ENCODE results near the gene INSC. TPM values are rescaled to one million over a fixed set of nuclear protein-coding genes. Genes with fewer than 3 reads are reported as not detected.

Gene INSC
- total RNA-seq, 1 donor from 2014 or later = 1.7 TPM

GRCh38 chr11:15108592-15109130 is 6.1 kb upstream of the INSC start:
- no peak for DNase-seq (ENCODE audit: low spot score)

DNA sequence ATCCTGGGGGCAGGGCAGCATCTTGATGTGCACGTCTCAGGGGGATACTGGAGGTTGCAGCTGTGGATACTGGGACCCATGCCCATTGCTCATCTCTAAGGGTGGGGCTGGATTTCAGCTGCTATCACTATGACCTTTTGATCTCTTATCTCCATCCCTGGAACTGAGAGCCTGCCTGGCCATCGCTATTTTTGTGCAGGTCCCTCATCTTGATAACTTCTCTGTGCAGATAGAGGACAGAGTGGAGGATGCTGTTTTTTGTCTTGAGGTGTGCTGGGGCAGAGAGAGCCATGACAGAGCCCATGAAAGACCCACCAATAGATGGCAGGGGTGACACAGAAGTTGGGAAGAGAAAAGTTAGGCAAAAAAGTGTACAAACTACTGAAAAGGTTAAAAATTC is 5.1 kb upstream of the INSC start:
- no peak for DNase-seq (ENCODE audit: low spot score)

DNA sequence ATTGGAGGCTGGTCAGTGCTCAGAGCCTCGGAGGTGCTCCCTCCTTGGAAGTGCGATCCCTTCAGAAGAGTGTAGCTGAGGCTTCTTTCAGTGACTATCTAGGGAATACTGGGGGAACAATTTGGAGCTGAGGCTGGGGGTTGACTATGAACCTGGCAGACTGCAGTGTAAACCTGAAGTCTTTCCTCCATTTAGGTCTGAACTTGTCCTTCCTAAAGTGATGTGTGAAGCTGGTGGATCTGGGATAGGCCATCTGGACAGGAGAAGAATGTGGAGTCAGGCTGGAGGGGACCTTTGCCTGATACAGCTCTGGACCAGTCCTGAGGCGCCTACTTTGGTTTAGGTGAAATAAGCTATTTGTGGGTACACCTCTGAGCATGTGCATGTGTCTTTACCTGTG is 3.5 kb upstream of the INSC start:
- no peak for DNase-seq (ENCODE audit: low spot score)

GRCh38 chr11:15112131-15112541 is 2.6 kb upstream of the INSC start:
- no peak for DNase-seq (ENCODE audit: low spot score)

- no peak for DNase-seq (ENCODE audit: low spot score)
Observed at GRCh38 chr11:15113381-15113780, 1.3 kb upstream of the INSC start.

DNA sequence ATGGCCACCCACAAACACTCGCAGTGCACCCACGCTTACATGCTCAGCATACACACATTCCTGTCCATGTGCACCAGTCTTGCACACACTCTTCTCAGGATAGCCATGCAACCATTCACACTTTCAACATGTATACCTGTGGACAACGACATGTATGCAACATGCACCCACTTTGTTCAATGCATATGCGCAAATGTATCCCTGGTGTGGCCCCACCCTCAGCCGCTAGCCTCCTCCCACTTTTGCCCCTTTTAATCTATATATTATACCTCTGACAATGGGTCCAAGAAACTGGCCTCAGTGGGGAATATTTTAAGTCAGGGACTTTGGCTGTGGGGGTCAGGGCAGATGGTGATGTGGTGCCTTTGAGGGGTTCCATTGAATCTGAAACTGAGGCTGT is 963 bp downstream of the INSC start:
- DNase-seq (ENCODE audit: low spot score) = no peak

GRCh38 chr11:15117751-15118150 is 3.0 kb downstream of the INSC start:
- no peak for DNase-seq (ENCODE audit: low spot score)

GRCh38 chr11:15118431-15118830 is 3.7 kb downstream of the INSC start:
- no peak for DNase-seq (ENCODE audit: low spot score)

DNA sequence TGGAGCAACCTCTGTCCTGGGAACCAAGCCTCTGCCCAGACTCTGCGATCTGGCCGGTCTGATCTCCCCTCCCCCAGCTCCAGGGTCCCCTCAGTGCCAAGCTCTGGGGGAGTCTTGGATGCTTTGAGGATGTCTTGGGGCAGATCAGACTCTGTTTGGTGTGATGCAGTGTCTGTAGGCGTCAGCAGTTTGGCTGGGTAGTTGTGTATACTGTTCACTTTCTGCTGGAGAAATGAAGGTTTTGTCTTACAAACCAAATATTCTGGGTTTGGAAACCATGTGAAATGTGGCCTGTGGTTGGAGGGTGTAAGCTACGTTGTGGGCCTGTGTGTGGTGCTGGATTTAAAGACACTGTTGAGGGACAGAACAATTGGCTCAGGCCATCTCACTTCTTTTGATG is 4.6 kb downstream of the INSC start:
- no peak for DNase-seq (ENCODE audit: low spot score)

DNA sequence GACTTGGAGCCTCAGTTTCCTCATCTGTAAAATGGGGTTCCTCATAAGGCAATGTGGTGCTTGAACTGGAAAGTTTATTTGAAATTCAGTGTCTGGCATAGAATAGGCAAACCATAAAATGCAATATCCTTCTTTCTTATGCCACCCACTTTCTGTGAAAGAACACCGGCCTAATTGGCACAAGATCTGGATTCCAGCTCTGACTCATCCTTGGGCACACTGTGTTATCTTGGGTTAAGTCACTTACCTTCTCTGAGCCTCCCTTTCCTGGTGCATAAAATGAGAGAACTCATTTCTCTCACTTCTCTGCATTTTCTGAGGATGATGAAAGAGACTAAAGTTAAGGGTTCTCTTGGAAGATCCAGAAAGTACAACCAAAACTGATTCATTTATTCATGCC is 5.1 kb downstream of the INSC start:
- no peak for DNase-seq (ENCODE audit: low spot score)

DNA sequence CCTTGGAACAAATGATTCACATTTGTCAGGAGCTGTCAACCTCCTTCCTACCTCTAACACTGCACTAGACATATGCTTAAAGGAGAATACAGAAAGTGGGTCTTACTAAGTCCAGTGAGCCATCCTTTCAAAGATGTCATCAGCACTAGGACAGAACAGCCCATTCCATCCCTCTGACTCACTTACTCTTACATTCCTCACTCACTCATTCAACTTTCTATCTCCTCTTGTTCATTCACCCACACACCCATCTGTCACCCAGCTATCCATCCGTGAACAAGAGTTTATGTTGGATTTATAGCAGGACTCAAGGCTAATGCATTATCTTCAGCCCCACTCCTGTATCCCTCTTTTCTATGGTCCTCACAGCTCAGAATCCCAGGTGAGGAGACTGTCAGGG is 9.1 kb downstream of the INSC start:
- DNase-seq (ENCODE audit: low spot score) = no peak

- no peak for DNase-seq (ENCODE audit: low spot score)
Observed at GRCh38 chr11:15124528-15124927, 9.8 kb downstream of the INSC start.

- no peak for DNase-seq (ENCODE audit: low spot score)
Observed at GRCh38 chr11:15127341-15127740, 12.6 kb downstream of the INSC start.

GRCh38 chr11:15128621-15129020 is 13.9 kb downstream of the INSC start:
- DNase-seq (ENCODE audit: low spot score) = no peak

GRCh38 chr11:15136166-15136565 is 21.4 kb downstream of the INSC start:
- no peak for DNase-seq (ENCODE audit: low spot score)

DNA sequence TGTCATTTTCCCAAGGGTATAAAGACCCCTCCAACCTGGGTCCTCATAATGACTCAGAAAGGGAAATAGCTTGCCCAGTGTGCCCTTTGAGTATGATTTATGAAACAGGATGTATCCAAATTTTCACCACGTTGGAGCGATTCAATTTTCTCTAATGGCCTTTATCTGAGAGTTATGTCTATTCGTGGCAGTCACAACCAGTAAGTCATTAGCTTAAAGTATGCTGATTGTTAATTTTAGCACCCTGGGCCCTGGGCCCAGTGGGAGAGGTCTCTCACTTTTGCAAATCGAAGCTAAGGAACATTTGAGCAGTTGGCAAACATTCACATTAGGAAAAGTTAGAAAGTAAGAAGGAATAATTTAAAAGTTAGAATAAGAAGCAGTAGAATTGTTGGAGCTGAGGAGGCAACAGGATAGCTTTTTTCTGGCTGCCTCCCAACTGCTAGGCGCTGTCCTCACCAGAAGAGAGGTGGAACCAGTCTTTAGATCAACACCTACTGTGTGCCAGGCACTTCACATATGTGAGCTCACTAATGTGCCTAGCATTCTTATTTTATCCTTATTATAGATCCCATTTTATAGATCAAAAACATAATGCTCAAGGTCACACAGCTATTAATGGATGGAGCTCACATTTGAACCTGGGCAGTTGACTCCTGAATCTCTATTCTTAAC is 24.5 kb downstream of the INSC start:
- no peak for DNase-seq (ENCODE audit: low spot score)

GRCh38 chr11:15139958-15140659 is 25.4 kb downstream of the INSC start:
- DNase-seq (ENCODE audit: low spot score) = no peak

DNA sequence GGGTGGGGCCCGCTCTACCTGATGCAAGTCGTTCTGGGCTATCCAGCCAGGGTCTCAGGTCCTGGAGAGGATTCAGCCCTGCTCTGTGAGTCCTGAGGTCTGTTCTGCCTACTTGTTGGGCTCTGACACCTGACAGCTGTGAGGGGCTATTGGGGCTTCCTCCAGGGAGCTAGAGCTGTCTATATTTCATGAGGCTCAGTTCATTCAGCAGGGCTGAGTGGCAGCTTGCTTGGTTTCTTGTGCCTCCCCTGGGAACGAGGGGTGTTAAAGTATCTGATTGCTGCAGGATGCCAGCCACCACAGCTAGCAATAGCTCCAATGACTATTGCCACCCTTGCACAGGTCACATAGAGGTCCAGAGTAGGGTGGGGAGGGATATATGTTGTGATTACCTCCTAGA is 26.7 kb downstream of the INSC start:
- no peak for DNase-seq (ENCODE audit: low spot score)

DNA sequence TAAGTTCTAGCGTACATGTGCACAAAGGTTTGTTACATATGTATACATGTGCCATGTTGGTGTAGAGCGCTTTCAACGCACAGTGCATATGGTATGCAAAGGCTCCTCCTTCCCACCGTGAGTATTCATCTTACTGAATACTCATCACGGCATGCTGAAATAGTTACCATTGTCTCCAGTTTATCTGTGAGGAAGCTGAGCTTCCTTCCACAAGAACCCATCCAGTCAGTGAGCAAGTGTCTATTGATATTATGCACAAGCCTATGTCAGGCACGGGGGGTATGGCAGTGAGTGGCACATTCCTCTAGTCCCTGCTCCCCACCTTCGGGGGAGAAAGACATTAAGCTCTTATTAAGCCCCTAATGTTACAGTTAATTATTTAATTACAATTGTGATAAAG is 28.1 kb downstream of the INSC start:
- no peak for DNase-seq (ENCODE audit: low spot score)

GRCh38 chr11:15143855-15144254 is 29.1 kb downstream of the INSC start:
- DNase-seq (ENCODE audit: low spot score) = no peak

DNA sequence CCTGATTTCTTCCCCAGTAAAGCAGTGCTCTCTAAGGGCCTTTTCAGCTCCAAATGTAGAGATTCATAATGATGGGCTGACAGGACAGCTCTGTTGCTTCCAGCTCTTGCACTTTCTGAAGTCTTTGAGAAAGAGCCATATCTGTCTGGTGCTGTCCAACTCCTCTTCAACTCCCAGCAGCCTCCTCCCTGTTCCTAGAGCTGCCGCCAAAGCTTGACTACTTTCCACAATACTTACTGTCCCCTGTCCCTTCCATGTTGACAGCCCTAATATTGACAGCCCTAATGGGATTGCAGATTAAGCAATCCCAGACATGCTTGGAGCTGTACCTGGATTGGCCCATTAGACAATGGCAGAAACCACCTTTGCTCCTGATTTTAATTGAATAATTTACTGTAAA is 29.6 kb downstream of the INSC start:
- no peak for DNase-seq (ENCODE audit: low spot score)

GRCh38 chr11:15145151-15145550 is 30.4 kb downstream of the INSC start:
- no peak for DNase-seq (ENCODE audit: low spot score)

- DNase-seq (ENCODE audit: low spot score) = peak; percentile 50
Observed at GRCh38 chr11:15145615-15146014, 30.9 kb downstream of the INSC start.

Data from ureter (tissue), 1 donor.